MM.1S (cell line): ENCODE measurements around the gene CCSER1.

Experiments
- EZH2 ChIP-seq: fragments of 300-600 bp; sonication (generic); optimal IDR thresholded peaks from 2 replicates; pipeline ENCODE3; 2017; ENCODE audit warnings: low read depth, mild to moderate bottlenecking, antibody characterized with exemption, low read length, mixed read lengths
- TF ChIP-seq, protein P1 (sequence below): fragments of 300-600 bp; sonication (generic); IDR thresholded peaks from 2 replicates; pipeline ENCODE4 v1.5.1; 2016; ENCODE audit warnings: antibody characterized with exemption, low read length, mixed read lengths

DNA sequence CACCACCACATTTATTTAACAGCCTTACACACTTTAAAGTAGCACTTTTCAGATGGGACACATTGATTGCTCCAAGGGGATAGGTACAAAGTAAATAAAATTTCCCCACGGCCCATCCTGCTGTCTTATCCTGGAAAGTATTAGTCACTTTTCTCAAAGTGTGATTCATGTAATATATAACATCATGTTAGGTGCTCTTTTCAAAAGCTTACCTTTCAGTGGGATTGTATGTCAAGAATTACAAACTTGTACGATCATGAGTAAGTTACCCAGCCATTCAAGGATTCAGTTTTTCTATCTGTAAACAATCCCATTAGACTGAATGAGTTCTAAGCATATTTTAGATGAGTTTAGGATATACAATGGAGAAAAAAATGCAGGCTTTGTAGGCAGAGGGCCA is 1300.0 kb downstream of the CCSER1 start:
- TF ChIP-seq, protein P1, sequence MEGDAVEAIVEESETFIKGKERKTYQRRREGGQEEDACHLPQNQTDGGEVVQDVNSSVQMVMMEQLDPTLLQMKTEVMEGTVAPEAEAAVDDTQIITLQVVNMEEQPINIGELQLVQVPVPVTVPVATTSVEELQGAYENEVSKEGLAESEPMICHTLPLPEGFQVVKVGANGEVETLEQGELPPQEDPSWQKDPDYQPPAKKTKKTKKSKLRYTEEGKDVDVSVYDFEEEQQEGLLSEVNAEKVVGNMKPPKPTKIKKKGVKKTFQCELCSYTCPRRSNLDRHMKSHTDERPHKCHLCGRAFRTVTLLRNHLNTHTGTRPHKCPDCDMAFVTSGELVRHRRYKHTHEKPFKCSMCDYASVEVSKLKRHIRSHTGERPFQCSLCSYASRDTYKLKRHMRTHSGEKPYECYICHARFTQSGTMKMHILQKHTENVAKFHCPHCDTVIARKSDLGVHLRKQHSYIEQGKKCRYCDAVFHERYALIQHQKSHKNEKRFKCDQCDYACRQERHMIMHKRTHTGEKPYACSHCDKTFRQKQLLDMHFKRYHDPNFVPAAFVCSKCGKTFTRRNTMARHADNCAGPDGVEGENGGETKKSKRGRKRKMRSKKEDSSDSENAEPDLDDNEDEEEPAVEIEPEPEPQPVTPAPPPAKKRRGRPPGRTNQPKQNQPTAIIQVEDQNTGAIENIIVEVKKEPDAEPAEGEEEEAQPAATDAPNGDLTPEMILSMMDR = no peak
- TF ChIP-seq EZH2 = no peak
